Measurements from ENCODE around the gene MCC.

The MCC gene

GRCh38 chr5:113230711-113231652 is 257.3 kb downstream of the MCC start:
- TF ChIP-seq GATA2 (IDR thresholded peaks at IDR 0.05; ENCODE audit: low read depth, low read length) (no peak), GATA3 (IDR thresholded peaks at IDR 0.05; ENCODE audit: low read depth, low read length) (no peak)

- TF ChIP-seq GATA2 (IDR thresholded peaks at IDR 0.05; ENCODE audit: low read depth, low read length) (no peak), GATA3 (IDR thresholded peaks at IDR 0.05; ENCODE audit: low read depth, low read length) (no peak)
Measured at GRCh38 chr5:113227798-113228197, 260.5 kb downstream of the MCC start.

GRCh38 chr5:113226116-113226736 is 262.0 kb downstream of the MCC start:
- TF ChIP-seq GATA3 (IDR thresholded peaks at IDR 0.05; ENCODE audit: low read depth, low read length), result no peak
- no peak for TF ChIP-seq GATA2 (IDR thresholded peaks at IDR 0.05; ENCODE audit: low read depth, low read length)

- TF ChIP-seq GATA3 (IDR thresholded peaks at IDR 0.05; ENCODE audit: low read depth, low read length), result no peak
- no peak for TF ChIP-seq GATA2 (IDR thresholded peaks at IDR 0.05; ENCODE audit: low read depth, low read length)
Measured at GRCh38 chr5:113225259-113225658, 263.0 kb downstream of the MCC start.

GRCh38 chr5:113224605-113225065 is 263.6 kb downstream of the MCC start:
- TF ChIP-seq GATA3 (IDR thresholded peaks at IDR 0.05; ENCODE audit: low read depth, low read length) (no peak), GATA2 (IDR thresholded peaks at IDR 0.05; ENCODE audit: low read depth, low read length) (no peak)

- TF ChIP-seq GATA2 (IDR thresholded peaks at IDR 0.05; ENCODE audit: low read depth, low read length) (no peak), GATA3 (IDR thresholded peaks at IDR 0.05; ENCODE audit: low read depth, low read length) (no peak)
Measured at GRCh38 chr5:113223831-113224604, 264.2 kb downstream of the MCC start.

- no peak for TF ChIP-seq GATA2 (IDR thresholded peaks at IDR 0.05; ENCODE audit: low read depth, low read length)
- TF ChIP-seq GATA3 (IDR thresholded peaks at IDR 0.05; ENCODE audit: low read depth, low read length), result no peak
Measured at GRCh38 chr5:113223315-113223714, 264.9 kb downstream of the MCC start.

GRCh38 chr5:113221294-113222176 is 266.7 kb downstream of the MCC start:
- TF ChIP-seq GATA2 (IDR thresholded peaks at IDR 0.05; ENCODE audit: low read depth, low read length) (no peak), GATA3 (IDR thresholded peaks at IDR 0.05; ENCODE audit: low read depth, low read length) (no peak)

- TF ChIP-seq GATA2 (IDR thresholded peaks at IDR 0.05; ENCODE audit: low read depth, low read length) (no peak), GATA3 (IDR thresholded peaks at IDR 0.05; ENCODE audit: low read depth, low read length) (no peak)
Measured at GRCh38 chr5:113219695-113220094, 268.6 kb downstream of the MCC start.

- TF ChIP-seq GATA2 (IDR thresholded peaks at IDR 0.05; ENCODE audit: low read depth, low read length) (no peak), GATA3 (IDR thresholded peaks at IDR 0.05; ENCODE audit: low read depth, low read length) (no peak)
Measured at GRCh38 chr5:113218906-113219517, 269.2 kb downstream of the MCC start.

- TF ChIP-seq GATA3 (IDR thresholded peaks at IDR 0.05; ENCODE audit: low read depth, low read length) (no peak), GATA2 (IDR thresholded peaks at IDR 0.05; ENCODE audit: low read depth, low read length) (no peak)
Measured at GRCh38 chr5:113218200-113218599, 270.1 kb downstream of the MCC start.

GRCh38 chr5:113217619-113218184 is 270.6 kb downstream of the MCC start:
- TF ChIP-seq GATA3 (IDR thresholded peaks at IDR 0.05; ENCODE audit: low read depth, low read length) (no peak), GATA2 (IDR thresholded peaks at IDR 0.05; ENCODE audit: low read depth, low read length) (no peak)
